Fibroblast of pulmonary artery (primary cell): Measurements from ENCODE around the gene PPHLN1.

Experiments used
- DNase-seq: peaks from one replicate; pipeline ENCODE4 v3.0.0-alpha.2; 2010; ENCODE audit warnings: low read depth
- H3K4me3 ChIP-seq: replicated peaks from 2 replicates; pipeline ENCODE4 v1.5.1; 2011; ENCODE audit warnings: low read depth, mild to moderate bottlenecking, control low read depth, low read length, moderate library complexity
- TF ChIP-seq, protein P1 (sequence below): IDR thresholded peaks from 2 replicates; pipeline ENCODE4 v1.5.1; 2011; ENCODE audit warnings: mild to moderate bottlenecking, control low read depth, low read length, inconsistent platforms; ENCODE audit errors: missing control alignments

Gene PPHLN1

DNA sequence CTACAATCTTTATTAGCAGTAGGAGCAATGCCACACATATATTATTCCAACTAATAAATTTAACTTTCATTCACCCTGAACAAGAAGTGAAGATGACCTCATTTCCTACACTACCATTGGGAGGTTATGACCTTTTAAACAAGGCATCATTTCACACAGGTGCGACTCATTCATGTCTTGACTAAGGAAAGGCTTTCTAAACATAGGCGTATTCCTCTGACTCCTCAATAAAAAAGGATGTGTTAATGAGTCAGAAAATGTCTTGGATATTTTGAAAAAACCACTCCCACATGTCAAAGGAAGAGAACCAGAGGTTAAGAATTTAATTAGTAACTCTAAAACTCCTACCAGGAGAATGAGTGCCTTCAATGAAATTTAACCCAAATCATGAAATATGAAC, 148.4 kb downstream of the PPHLN1 start:
- DNase-seq, result peak; percentile 9
- H3K4me3 ChIP-seq, result no peak overlapping the region
- TF ChIP-seq, protein P1, sequence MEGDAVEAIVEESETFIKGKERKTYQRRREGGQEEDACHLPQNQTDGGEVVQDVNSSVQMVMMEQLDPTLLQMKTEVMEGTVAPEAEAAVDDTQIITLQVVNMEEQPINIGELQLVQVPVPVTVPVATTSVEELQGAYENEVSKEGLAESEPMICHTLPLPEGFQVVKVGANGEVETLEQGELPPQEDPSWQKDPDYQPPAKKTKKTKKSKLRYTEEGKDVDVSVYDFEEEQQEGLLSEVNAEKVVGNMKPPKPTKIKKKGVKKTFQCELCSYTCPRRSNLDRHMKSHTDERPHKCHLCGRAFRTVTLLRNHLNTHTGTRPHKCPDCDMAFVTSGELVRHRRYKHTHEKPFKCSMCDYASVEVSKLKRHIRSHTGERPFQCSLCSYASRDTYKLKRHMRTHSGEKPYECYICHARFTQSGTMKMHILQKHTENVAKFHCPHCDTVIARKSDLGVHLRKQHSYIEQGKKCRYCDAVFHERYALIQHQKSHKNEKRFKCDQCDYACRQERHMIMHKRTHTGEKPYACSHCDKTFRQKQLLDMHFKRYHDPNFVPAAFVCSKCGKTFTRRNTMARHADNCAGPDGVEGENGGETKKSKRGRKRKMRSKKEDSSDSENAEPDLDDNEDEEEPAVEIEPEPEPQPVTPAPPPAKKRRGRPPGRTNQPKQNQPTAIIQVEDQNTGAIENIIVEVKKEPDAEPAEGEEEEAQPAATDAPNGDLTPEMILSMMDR, result no peak

DNA sequence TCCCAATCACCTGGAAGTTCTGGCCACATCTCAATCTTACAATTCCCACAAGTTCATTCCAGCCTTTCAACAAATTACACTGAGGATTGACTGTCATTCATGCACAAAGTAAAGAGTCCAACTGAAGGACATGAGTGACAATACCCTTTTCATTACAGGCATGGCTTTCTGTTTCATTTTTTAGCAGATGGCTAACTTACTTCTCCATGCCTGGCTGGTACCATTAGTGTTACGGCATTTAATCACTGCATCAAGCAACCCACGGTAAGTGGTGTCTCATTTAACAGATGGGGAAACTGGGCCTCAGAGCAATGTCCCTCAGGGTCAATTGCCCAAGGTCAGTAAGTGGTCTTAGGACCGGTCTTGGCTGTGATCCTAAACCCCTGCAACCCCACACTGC, 149.1 kb downstream of the PPHLN1 start:
- no peak for DNase-seq
- no peak overlapping the region for H3K4me3 ChIP-seq
- TF ChIP-seq, protein P1, result no peak

DNA sequence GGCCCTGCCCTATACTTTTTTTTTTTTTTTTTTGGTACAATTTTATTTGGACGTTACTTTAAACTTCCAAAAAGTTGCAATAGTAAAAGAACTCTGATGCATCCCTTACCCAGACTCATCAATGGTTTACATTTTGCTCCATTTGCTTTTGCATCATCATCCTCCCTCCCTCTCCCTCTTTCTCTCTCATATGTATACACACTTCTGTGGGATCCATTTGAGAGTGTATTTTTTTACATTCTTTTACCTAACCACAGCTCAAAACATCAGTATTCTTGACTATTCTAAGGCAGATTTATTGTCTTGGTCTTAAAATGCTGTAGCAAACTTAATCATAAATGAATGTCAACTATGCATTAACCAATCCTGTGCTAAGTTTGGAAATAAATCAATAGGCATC, 152.0 kb downstream of the PPHLN1 start:
- no peak for DNase-seq
- TF ChIP-seq, protein P1, result no peak

DNA sequence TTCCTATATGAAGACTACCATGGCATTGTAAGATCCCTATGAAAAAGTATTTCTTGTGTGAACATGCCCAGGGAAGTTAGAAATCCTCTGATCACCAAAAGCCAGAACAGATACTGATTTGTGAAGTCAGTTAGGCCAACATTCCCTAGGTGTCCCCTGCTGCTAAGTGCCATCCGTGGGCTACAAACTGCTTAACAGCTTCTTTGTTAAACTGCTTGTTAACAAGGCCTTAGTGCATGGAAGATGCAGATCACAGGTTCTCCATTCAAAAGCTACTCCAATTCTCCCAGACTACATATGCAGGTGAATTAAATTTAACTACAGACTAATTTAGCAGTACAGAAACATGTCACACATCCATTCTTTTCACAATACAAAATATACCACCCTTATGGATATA, 155.4 kb downstream of the PPHLN1 start:
- DNase-seq, result no peak
- no peak overlapping the region for H3K4me3 ChIP-seq
- TF ChIP-seq, protein P1, result no peak

More for the DNA sequence above, 152.0 kb downstream of the PPHLN1 start:
- no peak overlapping the region for H3K4me3 ChIP-seq

DNA sequence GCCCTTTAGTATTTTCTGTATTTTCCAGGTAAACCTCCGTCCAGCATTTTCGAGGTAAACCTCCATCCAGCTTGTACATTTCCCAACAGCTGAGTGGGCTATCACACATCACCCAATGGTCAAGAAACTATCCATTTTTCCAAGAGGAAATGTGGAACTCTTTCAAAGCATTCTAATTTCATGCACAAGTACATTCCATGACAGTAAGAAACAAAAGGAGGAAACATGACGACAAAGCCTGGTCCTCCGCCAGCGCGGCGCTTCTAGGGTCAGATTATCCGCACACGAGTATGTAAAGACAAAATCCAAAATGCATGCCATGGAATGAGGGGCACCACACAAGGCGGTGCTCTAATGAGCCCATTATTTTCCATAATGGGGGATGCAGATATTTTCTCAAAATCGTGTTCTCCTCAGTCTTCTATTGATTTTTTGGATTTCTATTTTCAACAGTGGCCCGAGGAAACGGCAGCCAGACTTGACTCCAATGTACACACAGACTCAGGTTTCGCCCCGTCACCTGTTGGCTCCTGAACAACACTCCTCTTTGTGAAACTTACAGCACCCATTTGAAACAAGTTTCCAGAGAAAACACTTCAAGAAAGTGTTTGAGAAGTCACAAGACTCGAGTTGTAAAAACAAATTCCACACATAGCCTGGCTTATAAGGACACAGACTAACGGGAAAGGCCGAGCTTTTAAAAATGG, 156.2 kb downstream of the PPHLN1 start:
- TF ChIP-seq, protein P1, result no peak
- H3K4me3 ChIP-seq, result peak overlapping the region; percentile 66
- DNase-seq, result peak; percentile 89

DNA sequence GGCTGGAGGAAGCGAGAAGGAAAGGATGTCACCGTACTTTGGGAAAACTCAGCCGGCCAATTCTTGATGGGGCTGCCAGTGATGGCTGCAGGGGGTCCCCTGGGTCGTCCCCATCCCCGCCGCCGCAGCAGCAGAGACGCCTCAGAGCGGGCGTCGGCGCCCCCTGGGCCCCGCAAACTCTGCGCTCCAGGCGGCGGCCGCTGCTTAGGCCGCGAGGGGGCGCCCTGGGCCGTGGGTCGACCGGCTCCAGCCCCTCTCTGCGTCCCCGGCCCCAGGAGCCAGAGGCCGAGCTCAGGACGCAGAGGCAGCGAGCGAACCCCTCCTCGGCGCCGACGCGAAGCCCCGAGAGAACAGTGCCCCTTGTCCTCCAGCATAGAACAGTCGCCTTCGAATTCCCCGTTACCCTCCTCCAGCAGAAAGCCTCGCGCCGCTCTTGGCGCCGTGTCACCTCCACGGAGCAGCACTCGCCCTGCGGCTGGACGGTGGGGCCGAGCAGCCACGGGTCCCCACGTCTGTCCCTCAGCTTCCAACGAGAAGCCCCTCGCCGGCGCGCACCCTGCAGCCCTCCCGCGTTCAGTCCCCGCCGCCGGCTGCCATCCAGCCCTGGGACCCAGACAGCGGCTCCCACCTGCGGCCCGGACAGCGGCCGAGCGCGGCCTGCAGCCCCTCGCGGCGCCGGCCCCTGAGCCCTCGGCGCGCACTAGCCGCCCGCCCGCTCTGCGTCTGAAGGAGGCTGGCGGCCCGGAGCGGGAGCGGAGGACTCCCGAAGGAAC, 157.0 kb downstream of the PPHLN1 start:
- TF ChIP-seq, protein P1, result peak; percentile 36
- H3K4me3 ChIP-seq, result peak overlapping the region; percentile 66
- DNase-seq, result peak; percentile 68

DNA sequence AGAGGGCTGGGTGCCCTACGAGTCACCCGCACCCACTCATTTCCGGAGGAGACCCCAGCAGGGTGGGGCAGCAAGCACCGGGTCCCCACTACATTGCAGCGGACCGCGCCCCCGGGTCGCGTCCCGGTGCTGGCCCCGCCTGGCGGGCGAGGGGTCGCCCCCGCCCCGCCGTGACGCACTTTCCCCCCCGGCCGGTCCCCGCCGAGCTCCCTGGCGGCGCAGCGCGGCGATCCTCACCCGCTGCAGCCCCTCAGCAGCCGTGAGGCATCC, 157.5 kb downstream of the PPHLN1 start:
- no peak for DNase-seq
- peak overlapping the region; percentile 66 for H3K4me3 ChIP-seq
- TF ChIP-seq, protein P1, result no peak
